ENCODE results near the gene FAM76A.
"Not testable (repeated sequence)": the region's sequence is repeated elsewhere in the genome, so short reads cannot be mapped to it uniquely, and the experiment has no call there.

DNA sequence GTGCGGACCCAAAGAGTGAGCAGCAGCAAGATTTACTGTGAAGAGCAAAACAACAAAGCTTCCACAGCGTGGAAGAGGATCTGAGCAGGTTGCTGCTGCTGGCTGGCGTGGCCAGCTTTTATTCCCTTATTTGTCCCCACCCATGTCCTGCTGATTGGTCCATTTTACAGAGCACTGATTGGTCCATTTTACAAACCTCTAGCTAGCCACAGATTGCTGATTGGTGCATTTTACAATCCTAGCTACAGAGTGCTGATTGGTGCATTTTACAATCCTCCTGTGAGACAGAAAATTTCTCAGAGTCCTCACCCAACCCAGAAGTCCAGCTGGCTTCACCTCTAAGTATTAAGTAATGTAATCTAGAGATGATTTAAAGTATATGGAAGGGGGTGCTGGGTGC lies 64.5 kb downstream of the FAM76A start:
- TF ChIP-seq, protein P1, sequence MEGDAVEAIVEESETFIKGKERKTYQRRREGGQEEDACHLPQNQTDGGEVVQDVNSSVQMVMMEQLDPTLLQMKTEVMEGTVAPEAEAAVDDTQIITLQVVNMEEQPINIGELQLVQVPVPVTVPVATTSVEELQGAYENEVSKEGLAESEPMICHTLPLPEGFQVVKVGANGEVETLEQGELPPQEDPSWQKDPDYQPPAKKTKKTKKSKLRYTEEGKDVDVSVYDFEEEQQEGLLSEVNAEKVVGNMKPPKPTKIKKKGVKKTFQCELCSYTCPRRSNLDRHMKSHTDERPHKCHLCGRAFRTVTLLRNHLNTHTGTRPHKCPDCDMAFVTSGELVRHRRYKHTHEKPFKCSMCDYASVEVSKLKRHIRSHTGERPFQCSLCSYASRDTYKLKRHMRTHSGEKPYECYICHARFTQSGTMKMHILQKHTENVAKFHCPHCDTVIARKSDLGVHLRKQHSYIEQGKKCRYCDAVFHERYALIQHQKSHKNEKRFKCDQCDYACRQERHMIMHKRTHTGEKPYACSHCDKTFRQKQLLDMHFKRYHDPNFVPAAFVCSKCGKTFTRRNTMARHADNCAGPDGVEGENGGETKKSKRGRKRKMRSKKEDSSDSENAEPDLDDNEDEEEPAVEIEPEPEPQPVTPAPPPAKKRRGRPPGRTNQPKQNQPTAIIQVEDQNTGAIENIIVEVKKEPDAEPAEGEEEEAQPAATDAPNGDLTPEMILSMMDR (IDR thresholded peaks at IDR 0.05; ENCODE audit: extremely low read depth in 1 of 2, insufficient read depth in 1 of 2, low read depth in 1 of 2, low read length in 2 of 2), result not testable (repeated sequence)
- not testable (repeated sequence) for TF ChIP-seq JUN (IDR thresholded peaks at IDR 0.05; ENCODE audit: borderline replicate concordance, insufficient read depth, insufficient read length, low read depth); POLR2AphosphoS5 (IDR thresholded peaks at IDR 0.05; ENCODE audit: insufficient read depth, low read depth, low read length)
- TF ChIP-seq, protein P2, sequence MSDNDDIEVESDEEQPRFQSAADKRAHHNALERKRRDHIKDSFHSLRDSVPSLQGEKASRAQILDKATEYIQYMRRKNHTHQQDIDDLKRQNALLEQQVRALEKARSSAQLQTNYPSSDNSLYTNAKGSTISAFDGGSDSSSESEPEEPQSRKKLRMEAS (IDR thresholded peaks at IDR 0.05; ENCODE audit: insufficient read depth, insufficient read length), result not testable (repeated sequence)
